ENCODE data around the gene THAP7. TPM values are rescaled to one million over a fixed set of nuclear protein-coding genes. Genes with fewer than 3 reads are reported as not detected.
A peak's percentile ranks its signal among the peaks of the same experiment; 100 is the strongest.

The THAP7 gene
- total and polyA plus RNA-seq, 2 of the 4 experiments (the other 2 are of a cell fraction) = 14.2 to 19.8 TPM

DNA sequence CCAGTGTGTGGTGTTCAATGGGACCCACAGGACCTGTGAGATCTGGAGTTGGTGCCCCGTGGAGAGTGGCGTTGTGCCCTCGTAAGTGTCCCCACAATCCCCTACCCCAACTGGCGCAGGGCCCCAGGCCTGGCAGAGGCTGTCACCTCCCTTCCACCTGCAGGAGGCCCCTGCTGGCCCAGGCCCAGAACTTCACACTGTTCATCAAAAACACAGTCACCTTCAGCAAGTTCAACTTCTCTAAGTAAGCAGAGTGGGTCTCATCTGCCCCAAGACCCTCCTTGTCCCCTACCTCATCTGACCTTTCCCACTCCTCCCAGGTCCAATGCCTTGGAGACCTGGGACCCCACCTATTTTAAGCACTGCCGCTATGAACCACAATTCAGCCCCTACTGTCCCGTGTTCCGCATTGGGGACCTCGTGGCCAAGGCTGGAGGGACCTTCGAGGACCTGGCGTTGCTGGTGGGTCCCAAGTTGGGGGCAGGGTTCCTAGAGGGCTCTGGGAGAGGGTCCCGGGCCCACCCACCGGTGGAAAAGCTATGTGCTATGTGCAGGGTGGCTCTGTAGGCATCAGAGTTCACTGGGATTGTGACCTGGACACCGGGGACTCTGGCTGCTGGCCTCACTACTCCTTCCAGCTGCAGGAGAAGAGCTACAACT, 21.2 kb upstream of the THAP7 start:
- no peaks in the 10 kb centered on the region for H3K9me3 ChIP-seq (ENCODE audit: control insufficient read depth, insufficient read depth, low read length)
- no peak overlapping the region for H2BK20ac ChIP-seq (ENCODE audit: low read depth, low read length)
- no TSS peak for BruUV-seq (replicated peaks)
- in situ Hi-C loops (cut with MboI; ENCODE audit: low sequenced_read_pairs) = no loop called here
- H3K18ac ChIP-seq (ENCODE audit: low read depth, low read length) = no peak overlapping the region
- H2BK15ac ChIP-seq (ENCODE audit: low read depth, low read length) = no peak overlapping the region
- peaks cover 7% of the 10 kb centered on the region for H3K27me3 ChIP-seq (ENCODE audit: control insufficient read depth, insufficient read depth, low read length)
- WGBS, 2 experiments (ENCODE audit: extremely low coverage in 2 of 2, insufficient read length in 1 of 2) = 84% methylated on average over 5 of the region's 13 CpGs; no CpG with 5 or more reads in 1 of the 2 experiments
- no peak overlapping the region for H3K27ac ChIP-seq (ENCODE audit: insufficient read depth, low read length)
- H2BK5ac ChIP-seq (ENCODE audit: low read depth, low read length, poor library complexity, severe bottlenecking) = no peak overlapping the region
- H3K9me1 ChIP-seq (ENCODE audit: insufficient read depth, low read length) = no peaks in the 10 kb centered on the region
- DNase-seq (no peak), ATAC-seq (ENCODE audit: low read depth) (no peak)
- H3K79me1 ChIP-seq (ENCODE audit: low read depth in 1 of 2, low read length in 2 of 2) = no peaks in the 10 kb centered on the region
- H4K91ac ChIP-seq (ENCODE audit: insufficient read depth, low read depth, low read length) = no peak overlapping the region
- no peak overlapping the region for H3K9ac ChIP-seq (ENCODE audit: low read depth, low read length)
- no peak overlapping the region for H4K8ac ChIP-seq (ENCODE audit: low read depth in 2 of 2, low read length in 2 of 2)
- ChIA-PET CTCF (no interaction called here), POLR2A (ENCODE audit: unreplicated experiment) (no interaction called here)
- H4K20me1 ChIP-seq (ENCODE audit: insufficient read depth, low read length) = no peaks in the 10 kb centered on the region
- no peak overlapping the region for H4K5ac ChIP-seq (ENCODE audit: low read depth, low read length)
- H3K14ac ChIP-seq (replicated peaks; ENCODE audit: low read depth, low read length) = no peak overlapping the region
- dilution Hi-C loops (cut with HindIII; ENCODE audit: low sequenced_read_pairs, unreplicated experiment) = no loop called here
- no peak overlapping the region for H2AK9ac ChIP-seq (replicated peaks; ENCODE audit: low read depth, low read length, poor library complexity)
- intact Hi-C loops (cut with micrococcal nuclease) = no loop called here
- TF ChIP-seq RCOR1 (IDR thresholded peaks at IDR 0.05; ENCODE audit: insufficient replicate concordance, low read length) (no peak), CHD1 (IDR thresholded peaks at IDR 0.05; ENCODE audit: low read depth, low read length) (no peak), CTCF (conservative IDR thresholded peaks at IDR 0.05; ENCODE audit: low read depth, low read length) (no peak), NFE2L2 (IDR thresholded peaks at IDR 0.05; ENCODE audit: low read depth, low read length) (no peak), RFX5 (IDR thresholded peaks at IDR 0.05; ENCODE audit: low read depth, low read length) (no peak), RAD21 (IDR thresholded peaks at IDR 0.05; ENCODE audit: low read length) (no peak), USF2 (IDR thresholded peaks at IDR 0.05; ENCODE audit: low read depth, low read length) (no peak), MAZ (IDR thresholded peaks at IDR 0.05; ENCODE audit: borderline replicate concordance, low read depth, low read length) (no peak), MXI1 (IDR thresholded peaks at IDR 0.05; ENCODE audit: borderline replicate concordance, low read depth, low read length) (no peak), CEBPB (IDR thresholded peaks at IDR 0.05; ENCODE audit: low read depth, low read length) (no peak), BHLHE40 (IDR thresholded peaks at IDR 0.05; ENCODE audit: low read depth, low read length) (no peak), SMC3 (IDR thresholded peaks at IDR 0.05; ENCODE audit: low read depth, low read length) (no peak), FOS (IDR thresholded peaks at IDR 0.05; ENCODE audit: low read depth, low read length) (no peak), POLR2A (IDR thresholded peaks at IDR 0.05; ENCODE audit: low read depth, low read length) (no peak), MAFK (IDR thresholded peaks at IDR 0.05; ENCODE audit: low read depth, low read length) (no peak)
- TF ChIP-seq, protein P1, sequence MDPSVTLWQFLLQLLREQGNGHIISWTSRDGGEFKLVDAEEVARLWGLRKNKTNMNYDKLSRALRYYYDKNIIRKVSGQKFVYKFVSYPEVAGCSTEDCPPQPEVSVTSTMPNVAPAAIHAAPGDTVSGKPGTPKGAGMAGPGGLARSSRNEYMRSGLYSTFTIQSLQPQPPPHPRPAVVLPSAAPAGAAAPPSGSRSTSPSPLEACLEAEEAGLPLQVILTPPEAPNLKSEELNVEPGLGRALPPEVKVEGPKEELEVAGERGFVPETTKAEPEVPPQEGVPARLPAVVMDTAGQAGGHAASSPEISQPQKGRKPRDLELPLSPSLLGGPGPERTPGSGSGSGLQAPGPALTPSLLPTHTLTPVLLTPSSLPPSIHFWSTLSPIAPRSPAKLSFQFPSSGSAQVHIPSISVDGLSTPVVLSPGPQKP (IDR thresholded peaks at IDR 0.05; ENCODE audit: borderline replicate concordance, low read depth, low read length) = no peak
- no peaks in the 10 kb centered on the region for H3K36me3 ChIP-seq (ENCODE audit: control insufficient read depth, insufficient read depth, low read length)
- no peak overlapping the region for H3K23ac ChIP-seq (ENCODE audit: low read depth, low read length)
- no peak overlapping the region for H2AK5ac ChIP-seq (ENCODE audit: low read depth, low read length)
- no peak overlapping the region for H3K4me3 ChIP-seq (ENCODE audit: insufficient read depth, low read depth, low read length)
- H3K4ac ChIP-seq (ENCODE audit: low read depth, low read length) = no peak overlapping the region
- peaks cover 2% of the 10 kb centered on the region; the same call in 1 of the 2 replicates for H3K4me1 ChIP-seq (ENCODE audit: control insufficient read depth, insufficient read depth, low read length)
- no peak overlapping the region for H2BK120ac ChIP-seq (ENCODE audit: low read depth, low read length)
- H3K4me2 ChIP-seq (ENCODE audit: low read depth, low read length) = no peak overlapping the region
- no peak overlapping the region for H3K56ac ChIP-seq (ENCODE audit: extremely low read depth, insufficient read depth, low read length)
- peak overlapping the region; percentile 11 for H2AFZ ChIP-seq (replicated peaks; ENCODE audit: low read length, poor library complexity)
